HEK293 (cell line): Measurements from ENCODE around the gene CHERP.

Experiments used
- KLF16 ChIP-seq: fragments of 450-650 bp; formaldehyde crosslinking; IDR thresholded peaks from 2 replicates; pipeline ENCODE4 v1.5.1; 2017; ENCODE audit warnings: missing biosample characterization, missing genetic modification characterization
- ZBTB49 ChIP-seq: fragments of 450-650 bp; formaldehyde crosslinking; IDR thresholded peaks from 2 replicates; pipeline ENCODE4 v1.5.1; 2016; ENCODE audit warnings: missing biosample characterization, missing genetic modification characterization, low read depth
- ZEB2 ChIP-seq: fragments of 450-650 bp; formaldehyde crosslinking; IDR thresholded peaks from 2 replicates; pipeline ENCODE4 v1.5.1; 2016; ENCODE audit warnings: missing biosample characterization, missing genetic modification characterization
- ZFHX2 ChIP-seq: fragments of 450-650 bp; formaldehyde crosslinking; conservative IDR thresholded peaks from 2 replicates; pipeline ENCODE4 v1.5.1; 2016; ENCODE audit warnings: missing biosample characterization, missing genetic modification characterization
- ZNF121 ChIP-seq: fragments of 450-650 bp; formaldehyde crosslinking; IDR thresholded peaks from 2 replicates; pipeline ENCODE4 v1.5.1; 2016; ENCODE audit warnings: missing biosample characterization, missing genetic modification characterization
- ZNF2 ChIP-seq: fragments of 450-650 bp; formaldehyde crosslinking; IDR thresholded peaks from 2 replicates; pipeline ENCODE4 v1.5.1; 2016; ENCODE audit warnings: missing biosample characterization, missing genetic modification characterization
- ZNF280D ChIP-seq: fragments of 450-650 bp; formaldehyde crosslinking; IDR thresholded peaks from 2 replicates; pipeline ENCODE4 v1.5.1; 2016; ENCODE audit warnings: missing biosample characterization, missing genetic modification characterization
- ZNF391 ChIP-seq: fragments of 450-650 bp; formaldehyde crosslinking; IDR thresholded peaks from 2 replicates; pipeline ENCODE4 v1.5.1; 2016; ENCODE audit warnings: low read depth, missing biosample characterization, missing genetic modification characterization, borderline replicate concordance
- ZNF449 ChIP-seq: fragments of 450-650 bp; formaldehyde crosslinking; IDR thresholded peaks from 2 replicates; pipeline ENCODE4 v1.5.1; 2017; ENCODE audit warnings: missing biosample characterization, mild to moderate bottlenecking, missing genetic modification characterization, moderate library complexity
- ZNF658 ChIP-seq: fragments of 450-650 bp; formaldehyde crosslinking; IDR thresholded peaks from 2 replicates; pipeline ENCODE4; 2016; ENCODE audit warnings: missing biosample characterization, missing genetic modification characterization
- ZNF660 ChIP-seq: fragments of 450-650 bp; IDR thresholded peaks from 2 replicates; pipeline ENCODE4 v1.5.1; 2018; ENCODE audit warnings: missing biosample characterization, mild to moderate bottlenecking, missing genetic modification characterization
- ZNF707 ChIP-seq: fragments of 450-650 bp; formaldehyde crosslinking; IDR thresholded peaks from 2 replicates; pipeline ENCODE4 v1.5.1; 2016; ENCODE audit warnings: missing biosample characterization, missing genetic modification characterization
- TF ChIP-seq, protein P1 (sequence below): fragments of 450-650 bp; formaldehyde crosslinking; IDR thresholded peaks from 2 replicates; pipeline ENCODE4 v1.5.1; 2016; ENCODE audit warnings: missing biosample characterization, missing genetic modification characterization, borderline replicate concordance
- TF ChIP-seq, protein P2 (sequence below): fragments of 450-650 bp; formaldehyde crosslinking; IDR thresholded peaks from 2 replicates; pipeline ENCODE4 v1.5.1; 2016; ENCODE audit warnings: missing biosample characterization, missing genetic modification characterization
- TF ChIP-seq, protein P3 (sequence below): fragments of 450-650 bp; formaldehyde crosslinking; IDR thresholded peaks from 2 replicates; pipeline ENCODE4 v1.5.1; 2016; ENCODE audit warnings: missing biosample characterization, missing genetic modification characterization
- TF ChIP-seq, protein P4 (sequence below): IDR thresholded peaks from 2 replicates; pipeline ENCODE4 v1.6.1; 2011; ENCODE audit warnings: mild to moderate bottlenecking, low read depth, low read length, borderline replicate concordance
- TF ChIP-seq, protein P5 (sequence below): fragments of 450-650 bp; formaldehyde crosslinking; IDR thresholded peaks from 2 replicates; pipeline ENCODE4 v1.5.1; 2017; ENCODE audit warnings: missing biosample characterization, missing genetic modification characterization
- TF ChIP-seq, protein P6 (sequence below): fragments of 450-650 bp; formaldehyde crosslinking; IDR thresholded peaks from 2 replicates; pipeline ENCODE4 v1.5.1; 2017; ENCODE audit warnings: missing biosample characterization, missing genetic modification characterization

Gene CHERP

GRCh38 chr19:16495982-16496612 lies 46.1 kb downstream of the CHERP start, which contains the start of the genes C19orf44 and CALR3 (continued):
- TF ChIP-seq, protein P1, sequence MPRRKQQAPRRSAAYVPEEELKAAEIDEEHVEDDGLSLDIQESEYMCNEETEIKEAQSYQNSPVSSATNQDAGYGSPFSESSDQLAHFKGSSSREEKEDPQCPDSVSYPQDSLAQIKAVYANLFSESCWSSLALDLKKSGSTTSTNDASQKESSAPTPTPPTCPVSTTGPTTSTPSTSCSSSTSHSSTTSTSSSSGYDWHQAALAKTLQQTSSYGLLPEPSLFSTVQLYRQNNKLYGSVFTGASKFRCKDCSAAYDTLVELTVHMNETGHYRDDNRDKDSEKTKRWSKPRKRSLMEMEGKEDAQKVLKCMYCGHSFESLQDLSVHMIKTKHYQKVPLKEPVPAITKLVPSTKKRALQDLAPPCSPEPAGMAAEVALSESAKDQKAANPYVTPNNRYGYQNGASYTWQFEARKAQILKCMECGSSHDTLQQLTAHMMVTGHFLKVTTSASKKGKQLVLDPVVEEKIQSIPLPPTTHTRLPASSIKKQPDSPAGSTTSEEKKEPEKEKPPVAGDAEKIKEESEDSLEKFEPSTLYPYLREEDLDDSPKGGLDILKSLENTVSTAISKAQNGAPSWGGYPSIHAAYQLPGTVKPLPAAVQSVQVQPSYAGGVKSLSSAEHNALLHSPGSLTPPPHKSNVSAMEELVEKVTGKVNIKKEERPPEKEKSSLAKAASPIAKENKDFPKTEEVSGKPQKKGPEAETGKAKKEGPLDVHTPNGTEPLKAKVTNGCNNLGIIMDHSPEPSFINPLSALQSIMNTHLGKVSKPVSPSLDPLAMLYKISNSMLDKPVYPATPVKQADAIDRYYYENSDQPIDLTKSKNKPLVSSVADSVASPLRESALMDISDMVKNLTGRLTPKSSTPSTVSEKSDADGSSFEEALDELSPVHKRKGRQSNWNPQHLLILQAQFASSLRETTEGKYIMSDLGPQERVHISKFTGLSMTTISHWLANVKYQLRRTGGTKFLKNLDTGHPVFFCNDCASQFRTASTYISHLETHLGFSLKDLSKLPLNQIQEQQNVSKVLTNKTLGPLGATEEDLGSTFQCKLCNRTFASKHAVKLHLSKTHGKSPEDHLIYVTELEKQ = no peak
- TF ChIP-seq ZEB2 (tag by site-specific recombination) (0 out of 2 replicates have a peak, but pooled peaks have one; percentile 16), ZNF707 (tag by site-specific recombination) (no peak), ZBTB49 (tag by site-specific recombination) (no peak), ZNF121 (no peak), ZNF660 (0 out of 2 replicates have a peak, but pooled peaks have one; percentile 34), ZNF280D (tag by site-specific recombination) (no peak), ZNF449 (peak; percentile 70; the same call in 1 of the 2 replicates), ZNF658 (no peak), ZFHX2 (tag by site-specific recombination) (peak; percentile 78), ZNF391 (tag by site-specific recombination) (no peak), KLF16 (tag by site-specific recombination) (peak; percentile 80), ZNF2 (no peak)
- TF ChIP-seq, protein P2, sequence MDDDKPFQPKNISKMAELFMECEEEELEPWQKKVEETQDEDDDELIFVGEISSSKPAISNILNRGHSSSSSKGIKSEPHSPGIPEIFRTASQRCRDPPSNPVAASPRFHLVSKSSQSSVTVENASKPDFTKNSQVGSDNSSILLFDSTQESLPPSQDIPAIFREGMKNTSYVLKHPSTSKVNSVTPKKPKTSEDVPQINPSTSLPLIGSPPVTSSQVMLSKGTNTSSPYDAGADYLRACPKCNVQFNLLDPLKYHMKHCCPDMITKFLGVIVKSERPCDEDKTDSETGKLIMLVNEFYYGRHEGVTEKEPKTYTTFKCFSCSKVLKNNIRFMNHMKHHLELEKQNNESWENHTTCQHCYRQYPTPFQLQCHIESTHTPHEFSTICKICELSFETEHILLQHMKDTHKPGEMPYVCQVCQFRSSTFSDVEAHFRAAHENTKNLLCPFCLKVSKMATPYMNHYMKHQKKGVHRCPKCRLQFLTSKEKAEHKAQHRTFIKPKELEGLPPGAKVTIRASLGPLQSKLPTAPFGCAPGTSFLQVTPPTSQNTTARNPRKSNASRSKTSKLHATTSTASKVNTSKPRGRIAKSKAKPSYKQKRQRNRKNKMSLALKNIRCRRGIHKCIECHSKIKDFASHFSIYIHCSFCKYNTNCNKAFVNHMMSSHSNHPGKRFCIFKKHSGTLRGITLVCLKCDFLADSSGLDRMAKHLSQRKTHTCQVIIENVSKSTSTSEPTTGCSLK = no peak
- TF ChIP-seq, protein P3, sequence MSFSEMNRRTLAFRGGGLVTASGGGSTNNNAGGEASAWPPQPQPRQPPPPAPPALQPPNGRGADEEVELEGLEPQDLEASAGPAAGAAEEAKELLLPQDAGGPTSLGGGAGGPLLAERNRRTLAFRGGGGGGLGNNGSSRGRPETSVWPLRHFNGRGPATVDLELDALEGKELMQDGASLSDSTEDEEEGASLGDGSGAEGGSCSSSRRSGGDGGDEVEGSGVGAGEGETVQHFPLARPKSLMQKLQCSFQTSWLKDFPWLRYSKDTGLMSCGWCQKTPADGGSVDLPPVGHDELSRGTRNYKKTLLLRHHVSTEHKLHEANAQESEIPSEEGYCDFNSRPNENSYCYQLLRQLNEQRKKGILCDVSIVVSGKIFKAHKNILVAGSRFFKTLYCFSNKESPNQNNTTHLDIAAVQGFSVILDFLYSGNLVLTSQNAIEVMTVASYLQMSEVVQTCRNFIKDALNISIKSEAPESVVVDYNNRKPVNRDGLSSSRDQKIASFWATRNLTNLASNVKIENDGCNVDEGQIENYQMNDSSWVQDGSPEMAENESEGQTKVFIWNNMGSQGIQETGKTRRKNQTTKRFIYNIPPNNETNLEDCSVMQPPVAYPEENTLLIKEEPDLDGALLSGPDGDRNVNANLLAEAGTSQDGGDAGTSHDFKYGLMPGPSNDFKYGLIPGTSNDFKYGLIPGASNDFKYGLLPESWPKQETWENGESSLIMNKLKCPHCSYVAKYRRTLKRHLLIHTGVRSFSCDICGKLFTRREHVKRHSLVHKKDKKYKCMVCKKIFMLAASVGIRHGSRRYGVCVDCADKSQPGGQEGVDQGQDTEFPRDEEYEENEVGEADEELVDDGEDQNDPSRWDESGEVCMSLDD (tag by site-specific recombination) = peak; percentile 97
- TF ChIP-seq, protein P4, sequence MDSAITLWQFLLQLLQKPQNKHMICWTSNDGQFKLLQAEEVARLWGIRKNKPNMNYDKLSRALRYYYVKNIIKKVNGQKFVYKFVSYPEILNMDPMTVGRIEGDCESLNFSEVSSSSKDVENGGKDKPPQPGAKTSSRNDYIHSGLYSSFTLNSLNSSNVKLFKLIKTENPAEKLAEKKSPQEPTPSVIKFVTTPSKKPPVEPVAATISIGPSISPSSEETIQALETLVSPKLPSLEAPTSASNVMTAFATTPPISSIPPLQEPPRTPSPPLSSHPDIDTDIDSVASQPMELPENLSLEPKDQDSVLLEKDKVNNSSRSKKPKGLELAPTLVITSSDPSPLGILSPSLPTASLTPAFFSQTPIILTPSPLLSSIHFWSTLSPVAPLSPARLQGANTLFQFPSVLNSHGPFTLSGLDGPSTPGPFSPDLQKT = peak; percentile 98
- TF ChIP-seq, protein P5, sequence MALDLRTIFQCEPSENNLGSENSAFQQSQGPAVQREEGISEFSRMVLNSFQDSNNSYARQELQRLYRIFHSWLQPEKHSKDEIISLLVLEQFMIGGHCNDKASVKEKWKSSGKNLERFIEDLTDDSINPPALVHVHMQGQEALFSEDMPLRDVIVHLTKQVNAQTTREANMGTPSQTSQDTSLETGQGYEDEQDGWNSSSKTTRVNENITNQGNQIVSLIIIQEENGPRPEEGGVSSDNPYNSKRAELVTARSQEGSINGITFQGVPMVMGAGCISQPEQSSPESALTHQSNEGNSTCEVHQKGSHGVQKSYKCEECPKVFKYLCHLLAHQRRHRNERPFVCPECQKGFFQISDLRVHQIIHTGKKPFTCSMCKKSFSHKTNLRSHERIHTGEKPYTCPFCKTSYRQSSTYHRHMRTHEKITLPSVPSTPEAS (tag by site-specific recombination) = no peak; the same call in 1 of the 2 replicates
- TF ChIP-seq, protein P6, sequence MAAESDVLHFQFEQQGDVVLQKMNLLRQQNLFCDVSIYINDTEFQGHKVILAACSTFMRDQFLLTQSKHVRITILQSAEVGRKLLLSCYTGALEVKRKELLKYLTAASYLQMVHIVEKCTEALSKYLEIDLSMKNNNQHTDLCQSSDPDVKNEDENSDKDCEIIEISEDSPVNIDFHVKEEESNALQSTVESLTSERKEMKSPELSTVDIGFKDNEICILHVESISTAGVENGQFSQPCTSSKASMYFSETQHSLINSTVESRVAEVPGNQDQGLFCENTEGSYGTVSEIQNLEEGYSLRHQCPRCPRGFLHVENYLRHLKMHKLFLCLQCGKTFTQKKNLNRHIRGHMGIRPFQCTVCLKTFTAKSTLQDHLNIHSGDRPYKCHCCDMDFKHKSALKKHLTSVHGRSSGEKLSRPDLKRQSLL (tag by site-specific recombination) = no peak
